DOHH2 (cell line): Measurements from ENCODE around the gene SLC16A5.
A peak's percentile ranks its signal among the peaks of the same experiment; 100 is the strongest.
"Not testable (repeated sequence)": the region's sequence is repeated elsewhere in the genome, so short reads cannot be mapped to it uniquely, and the experiment has no call there.

Experiments
- H3F3A ChIP-seq: fragments of 200-600 bp; sonication (generic), shearing (Covaris generic); 2 replicates; pipeline ENCODE4 v1.6.0; 2016; ENCODE audit warnings: antibody characterized with exemption, mild to moderate bottlenecking; ENCODE audit not compliant: control insufficient read depth, insufficient read depth
- H3K27ac ChIP-seq: fragments of 200-600 bp; sonication (generic); 2 replicates; pipeline ENCODE4 v1.5.1; 2014; ENCODE audit warnings: low read depth, mild to moderate bottlenecking, low read length, moderate library complexity
- H3K27me3 ChIP-seq: fragments of 200-600 bp; sonication (generic); 2 replicates; pipeline ENCODE4 v1.6.1; 2014; ENCODE audit warnings: mild to moderate bottlenecking, low read length, mixed read lengths; ENCODE audit not compliant: control insufficient read depth
- H3K36me3 ChIP-seq: fragments of 200-600 bp; sonication (generic); 2 replicates; pipeline ENCODE4 v1.6.1; 2014; ENCODE audit warnings: mild to moderate bottlenecking, low read length, moderate library complexity, mixed read lengths; ENCODE audit not compliant: control insufficient read depth
- H3K4me1 ChIP-seq: fragments of 200-600 bp; sonication (generic); 2 replicates; pipeline ENCODE4 v1.6.1; 2014; ENCODE audit warnings: mild to moderate bottlenecking, low read length, mixed read lengths; ENCODE audit not compliant: control insufficient read depth
- H3K4me2 ChIP-seq: fragments of 200-600 bp; sonication (generic); 2 replicates; pipeline ENCODE4 v1.6.0; 2014; ENCODE audit warnings: mild to moderate bottlenecking, low read length, moderate library complexity
- H3K4me3 ChIP-seq: fragments of 200-600 bp; sonication (generic); 2 replicates; pipeline ENCODE4 v1.5.1; 2014; ENCODE audit warnings: mild to moderate bottlenecking, low read length, mixed read lengths
- H3K79me2 ChIP-seq: fragments of 200-600 bp; sonication (generic); 2 replicates; pipeline ENCODE4 v1.6.1; 2014; ENCODE audit warnings: mild to moderate bottlenecking, low read length, mixed read lengths; ENCODE audit not compliant: control insufficient read depth
- H3K9me2 ChIP-seq: fragments of 200-600 bp; sonication (generic); replicated peaks from 2 replicates; pipeline ENCODE4 v1.6.1; 2014; ENCODE audit warnings: mild to moderate bottlenecking, low read length, mixed read lengths; ENCODE audit not compliant: control insufficient read depth
- H3K9me3 ChIP-seq: fragments of 200-600 bp; sonication (generic); 2 replicates; pipeline ENCODE4 v1.6.1; 2014; ENCODE audit warnings: antibody characterized with exemption, low read length, mixed read lengths; ENCODE audit not compliant: control insufficient read depth, insufficient read depth
- H4K20me1 ChIP-seq: fragments of 200-600 bp; sonication (generic); 2 replicates; pipeline ENCODE4 v1.6.0; 2014; ENCODE audit warnings: low read depth, mild to moderate bottlenecking, antibody characterized with exemption, low read length, moderate library complexity; ENCODE audit not compliant: control insufficient read depth, insufficient read depth
- CTCF ChIP-seq: fragments of 200-600 bp; sonication (generic); IDR thresholded peaks from one replicate; pipeline ENCODE4 v1.5.1; 2014; ENCODE audit warnings: antibody characterized with exemption, mild to moderate bottlenecking, low read depth, low read length; ENCODE audit not compliant: poor library complexity, severe bottlenecking
- EZH2phosphoT487 ChIP-seq: fragments of 200-600 bp; sonication (generic); IDR thresholded peaks from 2 replicates; pipeline ENCODE4 v1.6.1; 2017; ENCODE audit warnings: borderline replicate concordance, mild to moderate bottlenecking, antibody characterized with exemption, low read length, moderate library complexity, mixed read lengths

SLC16A5 gene

GRCh38 chr17:75125984-75126383 is 38.2 kb downstream of the SLC16A5 start:
- Histone ChIP-seq H3K9me2 (no peaks in the 10 kb centered on the region), H3K4me1 (peaks cover 14% of the 10 kb centered on the region), H4K20me1 (no peaks in the 10 kb centered on the region), H3K9me3 (no peaks in the 10 kb centered on the region), H3K27me3 (no peaks in the 10 kb centered on the region), H3K27ac (no peak overlapping the region), H3K4me2 (peak overlapping the region; percentile 6; the same call in 1 of the 2 replicates), H3K4me3 (no peak overlapping the region), H3F3A (peaks cover 5% of the 10 kb centered on the region), H3K79me2 (peaks cover 17% of the 10 kb centered on the region), H3K36me3 (peaks cover 20% of the 10 kb centered on the region)
- TF ChIP-seq CTCF (no peak), EZH2phosphoT487 (no peak)

GRCh38 chr17:75126954-75127353 is 39.2 kb downstream of the SLC16A5 start:
- peaks cover 18% of the 10 kb centered on the region for H3K4me1 ChIP-seq
- H3K9me2 ChIP-seq: no peaks in the 10 kb centered on the region
- H3K4me2 ChIP-seq: no peak overlapping the region
- no peaks in the 10 kb centered on the region for H4K20me1 ChIP-seq
- H3K27me3 ChIP-seq: no peaks in the 10 kb centered on the region
- H3K4me3 ChIP-seq: no peak overlapping the region
- no peak for TF ChIP-seq CTCF
- TF ChIP-seq EZH2phosphoT487: no peak
- H3K79me2 ChIP-seq: peaks cover 21% of the 10 kb centered on the region
- H3K27ac ChIP-seq: no peak overlapping the region
- no peaks in the 10 kb centered on the region for H3K9me3 ChIP-seq
- peaks cover 20% of the 10 kb centered on the region for H3K36me3 ChIP-seq
- H3F3A ChIP-seq: peaks cover 5% of the 10 kb centered on the region

GRCh38 chr17:75127936-75128335 is 40.2 kb downstream of the SLC16A5 start:
- peaks cover 10% of the 10 kb centered on the region for H3F3A ChIP-seq
- H4K20me1 ChIP-seq: not testable (repeated sequence)

GRCh38 chr17:75128694-75129505 is 41.1 kb downstream of the SLC16A5 start:
- peaks cover 12% of the 10 kb centered on the region for H3F3A ChIP-seq
- no peak overlapping the region for H3K27ac ChIP-seq

More at GRCh38 chr17:75127936-75128335, 40.2 kb downstream of the SLC16A5 start:
- H3K4me2 ChIP-seq, H3K27me3 ChIP-seq, H3K4me3 ChIP-seq, H3K9me3 ChIP-seq, H3K9me2 ChIP-seq, H3K27ac ChIP-seq: not testable (repeated sequence)
- Histone ChIP-seq H3K36me3 (peaks cover 20% of the 10 kb centered on the region), H3K79me2 (peaks cover 21% of the 10 kb centered on the region), H3K4me1 (peaks cover 24% of the 10 kb centered on the region)

More at GRCh38 chr17:75128694-75129505, 41.1 kb downstream of the SLC16A5 start:
- TF ChIP-seq CTCF (no peak), EZH2phosphoT487 (no peak)
- no peaks in the 10 kb centered on the region for H3K27me3 ChIP-seq
- no peaks in the 10 kb centered on the region for H4K20me1 ChIP-seq
- H3K9me2 ChIP-seq: no peaks in the 10 kb centered on the region
- no peaks in the 10 kb centered on the region for H3K9me3 ChIP-seq
- H3K4me2 ChIP-seq: no peak overlapping the region
- H3K79me2 ChIP-seq: peaks cover 21% of the 10 kb centered on the region
- H3K4me1 ChIP-seq: peaks cover 24% of the 10 kb centered on the region
- H3K4me3 ChIP-seq: no peak overlapping the region
- H3K36me3 ChIP-seq: peaks cover 20% of the 10 kb centered on the region
